HG03064 (cell line): ENCODE data around the gene ALAS2.
"Not testable (repeated sequence)": the region's sequence is repeated elsewhere in the genome, so short reads cannot be mapped to it uniquely, and the experiment has no call there.

Source experiments
- ATAC-seq: cut with Tn5 transposase; IDR thresholded peaks from one replicate; pipeline ENCODE4 v1.9.1; 2021; ENCODE audit warnings: low read depth; ENCODE audit not compliant: unreplicated experiment

The ALAS2 gene

GRCh38 chrX:55030271-55031205, at the start of gene ALAS2:
TSS of gene ALAS2 (minus strand) at chrX:55030977. CDS start at chrX:55026000, 4,977 bp downstream.
- ATAC-seq, result no peak

- ATAC-seq, result no peak
These were observed 44.2 kb upstream of the ALAS2 start, which contains the start of gene PAGE2B for GRCh38 chrX:55074851-55075467. TSS of gene PAGE2B (plus strand) at chrX:55075030. CDS start at chrX:55076042, 1,012 bp downstream.

- no peak for ATAC-seq
These were observed 41.5 kb upstream of the ALAS2 start for GRCh38 chrX:55072286-55072685.

DNA sequence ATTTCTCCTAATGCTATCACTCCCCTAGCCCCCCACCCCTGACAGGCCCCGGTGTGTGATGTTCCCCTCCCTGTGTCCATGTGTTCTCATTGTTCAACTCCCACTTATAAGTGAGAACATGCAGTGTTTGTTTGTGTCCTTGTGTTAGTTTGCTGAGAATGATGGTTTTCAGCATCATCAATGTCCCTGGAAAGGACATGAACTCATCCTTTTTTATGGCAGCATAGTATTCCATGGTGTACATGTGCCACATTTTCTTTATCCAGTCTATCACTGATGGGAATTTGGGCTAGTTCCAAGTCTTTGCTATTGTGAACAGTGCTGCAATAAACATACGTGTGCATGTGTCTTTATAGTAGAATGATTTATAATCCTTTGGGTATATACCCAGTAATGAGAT, 36.4 kb upstream of the ALAS2 start:
- ATAC-seq, result not testable (repeated sequence)

GRCh38 chrX:55057675-55058249, 27.0 kb upstream of the ALAS2 start:
- peak; percentile 75 for ATAC-seq

GRCh38 chrX:55056820-55057674, 26.3 kb upstream of the ALAS2 start:
- ATAC-seq, result no peak

GRCh38 chrX:55050599-55050998, 19.8 kb upstream of the ALAS2 start:
- not testable (repeated sequence) for ATAC-seq

DNA sequence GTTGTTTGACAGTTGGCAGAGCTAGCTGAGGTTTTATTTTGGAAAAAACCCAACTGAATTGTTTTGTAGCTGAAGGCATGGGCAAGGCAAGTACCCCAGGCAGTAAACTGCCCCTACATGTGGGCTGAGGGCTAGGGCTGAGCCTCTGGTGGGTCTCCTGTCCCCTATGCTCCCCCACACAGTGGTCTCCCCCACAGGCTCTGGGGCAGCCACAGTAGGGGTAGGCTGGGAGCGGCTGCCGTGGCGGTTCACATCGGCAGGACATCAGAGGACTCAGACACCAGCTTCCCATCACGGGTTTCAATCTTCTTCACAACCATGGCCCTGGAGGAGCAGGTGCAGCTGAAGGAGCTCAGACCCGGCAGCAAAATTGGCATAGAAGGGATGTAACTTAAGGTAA, 10.7 kb upstream of the ALAS2 start:
- no peak for ATAC-seq

DNA sequence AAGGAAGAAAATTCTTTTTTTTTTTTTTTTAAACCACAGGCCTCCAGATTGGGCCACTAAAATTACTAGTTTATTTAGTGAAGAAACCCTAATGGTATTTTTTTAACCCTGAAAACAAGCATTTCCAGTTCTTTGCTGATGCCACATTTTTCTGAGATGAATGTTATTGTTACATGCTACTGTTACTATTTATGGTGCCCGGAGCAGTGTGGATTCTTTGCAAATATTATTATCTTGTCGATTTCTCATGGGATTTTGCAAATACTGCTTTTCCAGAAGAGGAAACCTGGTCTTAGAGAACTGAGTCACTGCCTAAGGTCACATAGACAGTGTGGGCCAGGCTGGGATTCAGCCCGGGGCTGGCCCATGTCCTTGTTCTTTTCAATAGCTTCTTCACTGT, 8.7 kb upstream of the ALAS2 start:
- ATAC-seq, result no peak

DNA sequence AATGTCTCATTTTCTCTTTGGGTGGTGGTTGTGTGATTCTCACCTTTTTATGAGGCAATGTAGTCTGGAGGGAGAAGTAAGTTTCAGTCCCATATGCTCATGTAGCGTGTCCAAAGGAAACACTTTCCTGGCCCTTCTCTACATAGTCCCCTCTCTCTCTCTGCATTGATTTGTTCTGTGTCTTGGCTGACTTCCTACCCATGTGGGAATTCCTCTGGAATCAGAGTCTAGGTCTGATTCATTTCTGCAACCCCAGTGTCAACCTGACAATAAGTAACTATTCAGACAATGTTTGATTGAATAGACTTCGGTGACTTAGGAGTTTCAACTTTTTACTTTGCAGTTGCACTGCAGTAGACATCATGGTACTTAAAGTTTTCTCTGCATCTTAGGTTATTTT, 2.7 kb upstream of the ALAS2 start:
- no peak for ATAC-seq

DNA sequence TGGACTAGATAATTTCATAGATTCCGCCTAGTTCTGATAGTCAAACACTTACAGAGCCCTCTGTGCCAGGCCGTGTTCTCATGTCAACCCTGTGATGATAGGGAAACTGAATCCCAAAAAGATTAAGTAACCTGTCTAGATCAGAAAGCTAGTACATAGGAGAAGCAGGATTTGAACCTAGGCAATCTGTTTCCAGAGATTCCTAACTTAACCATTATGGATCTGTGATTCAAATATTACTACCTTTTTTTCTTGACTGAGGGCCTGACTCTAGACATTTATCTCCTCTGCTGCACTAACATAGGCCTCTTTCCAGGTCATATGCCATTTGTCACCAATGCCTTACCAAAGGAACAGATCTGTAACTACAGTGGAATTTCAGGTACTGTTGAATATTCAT, 1.5 kb downstream of the ALAS2 start:
- no peak for ATAC-seq

- ATAC-seq, result no peak
These were observed 2.2 kb downstream of the ALAS2 start for GRCh38 chrX:55028611-55029010.

- ATAC-seq, result no peak
These were observed 2.7 kb downstream of the ALAS2 start for GRCh38 chrX:55028040-55028439.

GRCh38 chrX:55026840-55027239, 3.9 kb downstream of the ALAS2 start:
- ATAC-seq, result no peak

DNA sequence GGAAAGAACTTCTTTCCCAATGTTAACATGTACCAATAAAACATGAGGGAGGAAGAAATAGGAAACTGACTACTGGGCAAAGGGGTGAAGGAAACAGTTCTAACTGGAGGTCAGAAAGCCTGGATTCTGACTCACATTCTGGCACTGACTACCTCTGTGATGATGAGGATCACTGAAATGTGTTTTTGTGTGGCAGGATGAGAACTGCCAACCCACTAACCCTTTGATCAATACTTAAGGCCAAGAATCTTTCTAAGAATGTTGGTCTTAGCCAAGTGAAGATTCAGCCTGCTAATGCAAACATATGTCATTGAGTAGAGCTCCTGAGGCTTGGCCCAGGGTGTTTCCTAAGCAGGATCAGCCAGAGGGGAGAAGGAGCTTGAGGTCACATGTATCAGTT, 4.6 kb downstream of the ALAS2 start:
- ATAC-seq, result no peak

DNA sequence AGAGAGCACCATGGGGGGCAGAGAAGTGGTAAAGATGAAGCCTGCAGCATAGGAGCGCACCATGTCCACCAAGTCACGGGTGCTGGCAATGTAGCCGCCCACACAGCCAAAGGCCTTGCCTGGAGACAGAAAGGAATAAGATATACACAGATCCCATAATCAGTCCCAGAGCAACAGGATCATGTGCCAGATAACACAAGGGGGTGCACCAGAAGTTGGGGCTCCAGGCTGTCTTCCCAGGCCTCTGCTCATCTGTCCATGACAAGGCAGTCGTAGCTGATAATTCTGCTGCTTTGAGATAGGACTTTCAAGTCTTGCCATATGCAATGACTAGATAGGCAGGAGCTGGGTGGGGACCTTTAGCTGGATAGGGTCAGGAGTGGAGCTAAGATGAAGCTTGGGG, 15.9 kb downstream of the ALAS2 start:
- ATAC-seq, result no peak

GRCh38 chrX:55011294-55011693, 19.5 kb downstream of the ALAS2 start:
- ATAC-seq, result no peak

- no peak for ATAC-seq
These were observed 22.0 kb downstream of the ALAS2 start for GRCh38 chrX:55008571-55009358.

GRCh38 chrX:55007656-55008055, 23.1 kb downstream of the ALAS2 start:
- ATAC-seq, result no peak
